GM19463 (cell line): ENCODE measurements around the gene RBMS3.

Source experiments
- ATAC-seq: cut with Tn5 transposase; IDR thresholded peaks from one replicate; pipeline ENCODE4 v1.9.1; 2021; ENCODE audit warnings: mild to moderate bottlenecking, moderate library complexity; ENCODE audit not compliant: unreplicated experiment

The RBMS3 gene

DNA sequence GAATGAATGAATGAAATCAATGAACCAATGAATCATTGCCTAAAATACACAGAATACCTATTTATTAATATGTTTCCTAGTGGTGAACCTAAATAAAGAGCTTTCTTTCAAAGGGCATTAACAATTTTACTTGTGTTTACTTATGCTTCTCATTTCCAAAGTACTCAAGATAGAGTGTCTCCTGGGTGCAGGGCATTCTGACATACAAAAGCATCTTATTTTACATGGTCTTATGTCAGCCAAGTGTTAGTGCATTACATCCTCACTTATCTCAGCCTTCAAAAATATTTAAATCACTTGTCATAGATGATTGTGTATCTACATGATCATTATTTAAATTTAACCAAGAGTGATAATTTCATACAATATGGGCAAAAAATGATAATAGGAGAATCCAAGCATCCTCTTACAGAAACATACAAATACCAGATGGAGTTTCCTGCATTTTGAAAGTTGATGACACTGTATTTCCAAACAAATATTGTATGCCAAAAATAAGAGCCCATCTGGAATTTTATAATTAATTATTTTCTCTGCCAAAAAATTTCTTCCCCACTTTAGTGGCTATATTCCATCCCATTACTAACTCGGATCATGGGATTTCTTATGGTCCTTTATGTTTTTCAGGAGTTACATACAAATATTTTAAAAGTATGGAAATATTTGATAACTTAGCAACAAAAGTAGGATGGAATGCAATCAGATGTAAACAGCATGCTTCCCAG lies 279.0 kb downstream of the RBMS3 start:
- no peak for ATAC-seq

DNA sequence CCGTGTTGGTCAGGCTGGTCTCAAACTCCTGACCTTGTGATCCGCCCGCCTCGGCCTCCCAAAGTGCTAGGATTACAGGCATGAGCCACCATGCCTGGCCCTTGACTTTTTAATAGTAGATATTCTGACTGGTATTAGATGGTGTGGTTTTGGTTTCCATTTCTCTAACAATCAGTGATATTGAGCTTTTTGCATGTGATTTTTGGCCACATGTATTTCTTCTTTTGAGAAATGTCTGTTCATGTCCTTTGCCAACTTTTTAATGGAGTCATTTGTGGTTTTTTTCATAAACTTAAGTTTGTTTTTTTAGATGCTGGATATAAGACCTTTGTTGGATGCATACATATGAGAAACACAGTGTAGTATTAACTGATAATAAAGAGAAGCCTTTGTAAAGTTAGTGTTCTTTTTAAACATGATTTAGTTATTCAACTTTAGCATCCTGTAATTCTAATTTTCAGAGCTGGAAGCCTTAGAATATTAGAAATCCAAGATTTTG lies 280.8 kb downstream of the RBMS3 start:
- no peak for ATAC-seq

DNA sequence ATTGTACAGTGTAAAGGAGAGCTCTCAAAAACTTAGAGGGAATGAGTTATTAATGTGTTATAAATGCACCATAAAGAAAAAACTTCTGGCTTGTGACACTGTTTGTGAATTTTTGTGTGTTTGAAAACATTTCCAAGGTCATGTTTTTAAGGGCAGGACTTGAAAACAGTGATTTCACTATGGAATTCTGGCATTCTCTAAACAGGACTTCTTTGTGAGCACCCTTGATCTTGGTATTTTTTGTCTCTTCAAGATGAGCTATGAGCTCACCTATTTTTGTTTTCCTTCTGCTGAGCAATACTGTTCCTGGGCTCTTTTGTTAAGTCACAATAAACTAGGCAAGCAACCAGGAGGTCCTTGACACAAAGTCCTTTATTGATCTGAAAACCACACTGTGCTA lies 284.4 kb downstream of the RBMS3 start:
- no peak for ATAC-seq

DNA sequence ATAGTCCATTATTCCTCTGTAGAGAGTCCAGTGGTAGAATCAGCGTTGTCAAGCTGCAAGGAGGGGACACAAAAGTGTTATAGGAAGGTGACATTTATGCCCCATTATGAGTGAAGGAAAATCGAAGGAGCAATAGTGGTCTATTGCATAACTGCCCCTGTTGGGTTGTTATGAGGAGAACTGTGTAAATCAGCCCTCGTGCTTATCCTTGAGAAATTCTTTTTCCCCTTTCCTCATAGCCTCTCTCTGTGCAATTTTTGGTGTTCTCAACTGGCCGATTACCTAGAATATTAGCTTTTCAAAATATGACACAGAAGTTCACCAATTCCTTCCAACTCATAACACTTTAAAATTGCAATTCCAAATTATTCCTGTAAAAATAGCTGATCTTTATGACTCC lies 286.6 kb downstream of the RBMS3 start:
- ATAC-seq = no peak

DNA sequence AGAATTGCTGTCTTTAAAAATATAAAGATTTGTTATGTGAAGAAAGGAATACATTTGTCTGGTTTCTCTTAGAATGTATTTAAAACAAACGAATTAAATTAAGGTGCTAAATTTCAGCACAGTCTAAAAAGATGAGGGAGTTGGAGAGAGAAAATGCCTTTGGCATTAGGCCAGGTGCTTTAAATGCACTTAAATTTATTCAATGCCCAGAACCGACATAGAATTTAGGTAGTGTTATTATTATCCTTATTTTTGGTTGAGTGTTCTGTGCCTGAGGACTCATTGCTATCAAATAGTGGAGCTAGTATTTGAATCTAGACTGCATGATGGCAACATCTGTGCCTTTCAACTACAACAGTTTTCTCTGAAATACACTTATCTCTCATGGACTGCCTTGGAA lies 287.5 kb downstream of the RBMS3 start:
- no peak for ATAC-seq

DNA sequence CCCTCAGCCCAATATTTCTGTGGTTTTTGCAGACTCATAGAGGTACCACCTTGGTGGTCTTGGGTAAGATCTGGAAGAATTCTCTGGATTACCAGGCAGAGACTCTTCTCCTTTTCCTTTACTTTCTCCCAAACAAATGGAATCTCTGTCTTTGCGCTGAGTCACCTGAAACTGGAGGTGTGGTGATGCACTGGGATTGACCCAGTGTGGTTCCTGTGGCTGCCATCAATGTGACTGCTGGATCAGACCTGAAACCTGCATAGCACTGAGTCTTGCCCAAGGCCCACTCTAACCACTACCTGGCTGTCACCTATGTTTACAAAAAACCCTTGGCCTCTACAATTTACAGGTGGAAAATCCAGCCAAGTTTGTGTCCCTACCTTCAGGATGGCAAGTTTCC lies 295.3 kb downstream of the RBMS3 start:
- ATAC-seq = no peak

DNA sequence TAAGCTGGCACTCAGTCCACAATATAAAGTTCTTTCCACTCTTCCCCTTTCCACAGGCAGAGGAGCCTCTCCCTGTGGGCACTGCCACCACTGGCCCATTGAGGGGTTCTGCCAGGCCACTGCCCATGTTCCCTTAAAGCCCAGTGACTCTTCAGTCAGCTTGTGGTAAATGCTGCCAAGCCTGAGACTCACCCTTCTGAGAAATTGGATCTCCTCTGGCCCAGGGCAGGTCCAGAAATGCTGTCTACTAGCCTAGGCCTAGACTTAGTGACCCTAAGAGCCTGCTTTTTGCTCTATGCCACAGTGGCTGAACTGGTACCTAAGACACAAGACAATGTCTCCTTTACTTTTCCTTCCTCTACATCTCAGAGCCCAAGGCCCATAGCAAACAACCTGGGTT lies 295.8 kb downstream of the RBMS3 start:
- ATAC-seq = no peak

DNA sequence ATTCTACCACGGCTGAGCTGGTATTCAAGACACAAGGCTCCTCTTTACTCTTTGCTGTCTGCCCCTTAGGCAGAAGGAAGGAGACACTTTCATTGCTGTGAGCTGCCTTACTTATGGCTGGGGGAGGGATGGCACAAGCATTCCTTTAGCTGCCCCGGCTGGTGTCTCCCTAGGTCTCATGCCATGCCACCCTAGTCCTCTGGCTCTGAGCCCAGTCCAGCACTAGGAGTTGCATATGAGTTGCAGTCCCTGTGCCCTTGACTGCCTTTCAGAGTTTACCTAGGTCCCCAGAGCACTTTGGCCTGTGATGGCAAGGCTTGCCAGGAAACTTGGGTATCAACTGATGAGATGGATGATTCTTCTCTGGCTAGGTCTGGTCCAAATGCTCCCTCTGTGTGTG lies 296.4 kb downstream of the RBMS3 start:
- ATAC-seq = no peak

DNA sequence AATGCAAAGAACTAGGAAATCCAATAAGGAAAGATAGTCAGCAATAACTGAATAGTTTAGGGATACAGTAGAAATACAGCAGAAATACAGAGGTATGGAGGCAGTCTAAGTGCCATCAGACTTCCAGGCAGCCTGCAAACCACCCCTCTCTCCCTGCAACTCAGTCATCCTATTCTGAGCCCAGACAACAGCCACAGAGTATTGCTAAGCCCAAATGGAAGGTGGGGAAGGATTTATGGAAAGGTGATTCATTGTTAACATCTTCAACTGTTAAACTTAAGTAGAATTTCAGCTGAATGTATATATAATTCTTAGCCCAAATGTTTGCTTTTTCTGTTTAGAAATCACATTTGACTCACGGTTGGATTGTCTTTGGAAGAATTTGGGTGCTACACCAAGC lies 300.4 kb downstream of the RBMS3 start:
- ATAC-seq = no peak

DNA sequence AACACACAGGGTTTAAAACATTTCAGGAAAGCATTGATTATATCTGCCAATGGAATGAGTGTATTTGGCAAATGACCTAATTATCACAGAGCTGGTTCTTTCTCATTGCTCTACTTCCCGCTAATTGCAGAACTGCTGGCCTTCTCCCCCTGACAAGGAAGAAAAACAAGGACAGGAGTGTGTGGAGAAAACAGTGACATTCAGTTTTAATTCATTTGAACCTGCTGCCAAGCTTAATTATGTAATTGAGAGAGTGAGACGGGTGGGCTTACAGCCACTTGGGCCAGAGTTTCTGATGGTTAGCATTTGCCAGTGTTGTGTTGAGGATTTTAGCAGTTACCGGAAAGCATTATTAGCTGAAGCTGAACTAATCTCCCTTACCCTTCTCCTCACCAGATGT lies 301.4 kb downstream of the RBMS3 start:
- no peak for ATAC-seq

DNA sequence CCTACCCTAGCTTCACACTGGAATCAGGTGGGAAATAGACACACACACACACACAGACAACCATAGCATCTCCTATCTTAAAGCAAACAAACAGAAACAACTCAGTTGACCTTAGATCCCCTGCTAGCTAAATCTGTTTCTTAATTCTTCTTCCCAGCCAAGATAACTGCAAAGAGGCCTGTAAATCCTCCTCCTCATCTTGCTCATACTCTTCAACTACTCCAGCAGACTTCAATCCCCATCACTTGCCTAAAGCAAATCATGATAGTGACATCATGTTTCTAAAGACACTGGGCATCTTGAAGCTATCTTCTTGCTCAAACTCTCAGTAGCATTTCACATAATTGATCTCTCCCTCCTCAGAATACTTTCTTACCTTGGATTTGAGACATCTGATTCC lies 303.0 kb downstream of the RBMS3 start:
- ATAC-seq = no peak

DNA sequence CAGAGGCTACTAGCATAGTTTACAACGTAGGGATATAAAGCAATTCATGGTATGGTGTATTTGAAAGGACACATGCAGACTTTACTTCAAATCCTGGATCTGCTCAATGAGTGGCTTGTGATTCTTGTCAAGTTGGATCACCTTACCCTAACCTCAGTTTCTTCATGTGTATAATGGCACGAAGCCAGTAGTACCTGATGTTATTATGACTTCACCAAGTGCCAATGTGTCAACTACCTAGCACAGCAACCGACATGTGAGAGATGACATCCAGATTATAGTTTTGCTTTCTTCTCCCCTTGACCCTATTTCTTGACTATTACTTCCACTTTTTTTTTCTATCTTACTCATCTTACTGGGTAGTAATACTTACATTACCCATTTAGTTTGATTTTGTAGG lies 304.5 kb downstream of the RBMS3 start:
- ATAC-seq = no peak

DNA sequence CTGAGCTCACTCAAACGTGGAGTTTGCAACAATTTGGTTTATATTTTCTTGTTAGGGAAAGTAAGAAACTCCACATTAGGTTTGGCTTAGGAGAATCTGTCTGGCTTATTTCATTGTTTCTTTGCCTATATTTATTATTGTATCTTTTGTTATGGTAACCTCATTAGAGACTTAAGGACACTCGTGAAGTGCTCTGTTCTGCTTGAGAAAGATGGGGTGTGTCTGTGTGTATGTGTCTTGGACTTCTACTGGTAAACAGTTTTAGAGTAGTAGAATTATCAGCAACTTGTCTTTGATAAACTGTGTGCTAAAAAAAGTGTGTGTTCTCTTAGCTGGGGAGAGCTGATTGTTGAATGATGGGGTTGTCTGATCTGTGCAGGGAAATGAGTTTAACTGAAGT lies 306.5 kb downstream of the RBMS3 start:
- no peak for ATAC-seq

DNA sequence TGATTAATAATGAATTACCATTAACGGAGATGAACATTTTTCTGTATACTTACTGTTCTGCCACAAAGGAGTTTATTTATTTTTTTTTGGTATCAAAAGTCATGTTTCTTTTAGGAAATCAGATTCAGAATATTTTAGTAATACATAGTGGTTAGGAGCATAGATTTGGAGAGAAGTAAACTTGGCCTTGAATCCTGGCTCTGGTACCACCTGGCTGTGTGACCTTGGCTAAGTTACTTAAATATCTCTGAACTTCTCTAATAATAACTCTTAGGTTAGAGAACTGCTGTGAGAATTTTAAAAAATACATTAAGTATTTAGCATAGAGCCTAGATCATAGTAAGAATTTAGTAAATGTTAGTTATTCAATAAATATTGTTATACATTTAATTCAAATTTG lies 309.1 kb downstream of the RBMS3 start:
- no peak for ATAC-seq

DNA sequence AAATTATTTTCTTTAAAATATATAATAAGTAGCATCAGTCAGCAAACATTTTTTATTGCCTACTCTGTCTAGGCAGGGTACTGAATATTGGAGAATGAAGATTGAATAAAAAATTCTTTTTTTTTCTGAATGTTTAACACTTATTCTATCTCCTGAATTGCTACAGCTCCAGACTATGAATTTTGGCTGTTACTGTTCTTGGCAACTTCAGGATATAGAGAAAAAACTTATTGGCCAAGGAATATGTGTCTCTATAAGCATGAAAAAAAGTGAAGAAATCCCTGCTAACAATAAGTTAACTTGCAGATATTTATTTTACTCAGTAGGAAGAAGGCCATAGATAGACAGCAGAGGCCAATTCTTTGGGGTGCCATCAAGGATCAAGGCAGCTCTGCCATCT lies 309.6 kb downstream of the RBMS3 start:
- no peak for ATAC-seq

DNA sequence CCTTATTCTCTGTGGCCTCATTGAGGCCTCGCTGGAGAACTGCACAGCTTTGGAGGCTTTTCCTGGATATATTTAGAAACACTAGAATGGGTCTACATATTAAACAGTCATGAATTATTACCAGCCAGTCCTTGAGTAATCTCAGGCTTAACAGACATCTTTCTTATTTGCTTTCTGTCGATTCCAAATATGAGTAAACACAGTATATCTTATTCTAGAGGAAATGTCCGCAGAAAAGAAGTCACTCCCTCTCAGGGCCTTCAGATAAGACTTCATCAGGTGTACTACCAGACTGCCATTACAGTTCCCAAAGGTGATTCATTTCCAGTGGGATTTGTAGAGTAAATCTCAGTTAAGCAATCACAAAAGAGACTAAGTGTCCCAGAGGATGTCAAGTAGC lies 310.7 kb downstream of the RBMS3 start:
- no peak for ATAC-seq

DNA sequence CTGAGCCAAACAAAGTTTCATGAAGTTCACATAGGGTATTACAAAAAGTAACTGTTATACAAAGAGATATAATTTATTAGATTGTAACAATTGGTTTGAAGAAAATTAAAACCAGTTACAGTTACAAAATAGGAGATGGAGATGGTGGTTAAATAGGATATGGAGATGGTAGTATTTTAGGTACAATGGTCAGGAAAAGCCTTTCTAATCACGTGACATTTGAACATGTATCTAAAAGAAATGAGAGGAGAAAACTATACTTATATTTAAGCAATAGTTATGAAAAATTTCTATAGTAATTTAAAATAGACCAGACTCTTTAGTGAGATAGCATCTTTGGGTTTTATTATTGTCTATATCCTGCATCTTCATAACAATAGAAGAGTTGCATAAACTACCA lies 312.9 kb downstream of the RBMS3 start:
- no peak for ATAC-seq

DNA sequence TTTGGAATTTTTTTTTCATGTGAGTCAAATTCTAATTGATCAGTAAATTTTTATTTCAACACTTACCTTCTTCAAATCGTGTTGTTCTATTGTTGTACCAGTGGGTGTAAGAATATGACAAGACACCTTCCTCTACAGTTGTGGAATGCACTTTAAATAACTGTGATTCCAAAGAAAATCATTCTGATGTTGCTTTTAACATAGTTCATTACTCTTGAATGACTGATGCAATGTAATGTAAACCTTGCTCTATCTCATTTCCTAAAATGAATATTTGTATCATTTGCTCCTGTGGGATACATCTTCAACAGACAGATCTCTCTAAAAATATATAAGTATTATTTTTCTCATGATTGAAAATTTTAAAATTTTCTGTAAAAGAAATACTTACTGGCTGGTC lies 313.4 kb downstream of the RBMS3 start:
- no peak for ATAC-seq

DNA sequence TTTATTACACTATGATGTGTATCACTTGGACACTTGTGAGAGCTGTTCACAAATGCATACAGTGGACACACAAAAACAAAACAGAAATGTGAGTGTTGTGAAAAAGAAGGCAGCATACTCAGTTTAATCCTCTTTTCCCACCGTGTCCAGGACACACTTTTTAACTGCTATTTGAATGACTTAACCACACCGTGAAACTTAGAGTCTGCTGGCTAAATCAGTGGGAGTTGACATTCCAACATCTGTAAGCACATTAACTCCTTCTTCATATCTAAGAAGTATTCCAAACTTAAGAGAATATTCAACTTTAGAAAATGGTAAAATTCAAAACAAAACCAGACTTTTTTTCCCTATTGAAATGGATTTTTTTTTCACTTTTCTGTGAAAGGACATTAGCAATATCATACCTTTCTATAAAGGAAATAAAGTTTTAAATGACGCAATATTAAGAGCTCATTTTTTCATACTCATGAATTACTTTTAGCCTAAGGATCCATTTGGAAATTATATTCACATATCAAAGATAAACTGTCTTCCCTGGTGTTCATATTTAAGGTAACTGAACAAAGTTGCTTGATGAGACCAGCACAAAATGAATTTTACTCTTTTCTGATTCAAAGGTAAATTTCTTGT lies 316.6 kb downstream of the RBMS3 start:
- ATAC-seq = no peak

DNA sequence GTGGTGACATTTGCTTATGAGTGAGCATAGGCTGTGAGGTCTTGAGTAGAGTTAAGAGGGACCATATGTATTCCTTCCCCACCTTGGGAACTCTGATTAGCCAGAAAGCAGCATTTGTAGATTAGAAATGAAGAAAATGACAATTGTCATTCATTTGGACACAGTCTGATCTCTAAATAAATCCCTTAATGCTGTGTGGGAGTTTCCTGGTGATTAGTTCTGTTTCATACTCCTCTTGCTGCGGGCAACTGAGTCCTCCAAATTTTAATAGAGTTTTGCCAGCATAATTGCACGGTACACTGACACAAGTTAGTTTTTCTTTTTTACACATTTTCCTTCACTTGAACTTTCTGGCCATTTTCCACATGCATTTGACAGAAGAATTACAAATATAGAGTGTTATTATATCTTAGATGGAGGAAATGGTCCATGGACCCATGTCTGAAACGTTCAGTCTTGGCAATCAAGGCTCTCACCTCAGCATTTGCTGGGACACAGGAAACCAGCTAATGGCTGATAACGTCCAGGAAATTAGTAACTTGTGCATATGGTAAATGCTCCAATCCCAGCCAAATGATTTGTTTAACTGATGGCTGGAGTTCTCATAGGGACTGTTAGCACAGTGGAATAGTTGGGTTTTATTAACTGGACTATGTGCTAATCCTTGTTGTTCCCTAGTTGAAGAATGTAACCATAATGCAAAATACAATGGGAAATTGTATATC lies 321.2 kb downstream of the RBMS3 start:
- no peak for ATAC-seq

DNA sequence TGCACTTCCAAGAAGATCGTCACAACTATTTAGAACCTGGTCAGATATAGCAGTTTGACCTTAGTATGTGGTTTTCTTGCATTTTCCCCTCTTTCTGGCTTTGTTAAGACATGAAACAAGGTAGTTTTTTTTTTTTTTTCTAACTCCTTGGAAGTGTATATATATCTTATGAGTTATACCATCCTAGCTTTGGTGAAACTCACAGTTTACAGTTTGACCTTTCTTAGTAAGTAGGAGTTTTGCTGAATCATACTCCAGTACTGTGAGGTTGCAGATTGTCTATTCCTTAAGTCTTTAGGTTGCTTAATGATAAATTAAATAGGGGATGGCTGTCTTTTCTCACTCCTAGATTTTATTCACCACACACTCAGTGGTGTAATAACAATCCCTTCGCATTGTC lies 325.0 kb downstream of the RBMS3 start:
- ATAC-seq = no peak

DNA sequence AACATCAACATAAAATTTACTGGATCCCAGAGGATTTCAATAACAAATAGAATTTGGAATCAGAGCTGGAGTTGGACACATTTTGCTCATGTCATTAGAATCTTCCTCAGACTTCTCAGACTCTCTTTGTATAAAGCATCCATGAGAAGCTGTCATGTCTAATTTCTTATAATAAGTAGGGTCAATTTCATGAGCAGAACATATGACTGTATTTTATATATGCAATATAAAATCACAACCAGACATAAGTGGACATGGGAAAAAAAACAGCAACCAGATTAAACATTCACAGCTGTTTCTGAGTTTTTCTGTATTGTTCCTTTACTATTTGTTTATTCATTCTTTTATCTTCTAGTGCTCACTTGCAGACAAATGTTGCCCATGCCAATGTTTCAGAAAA lies 325.5 kb downstream of the RBMS3 start:
- ATAC-seq = no peak
